Endodermal cell (in vitro differentiated cells): ENCODE measurements around the gene ASAP2. TPM values are rescaled to one million over a fixed set of nuclear protein-coding genes. Genes with fewer than 3 reads are reported as not detected.
A peak's percentile ranks its signal among the peaks of the same experiment; 100 is the strongest.

Experiments used
- DNase-seq: peaks from one replicate; pipeline ENCODE4 v3.0.0-alpha.2; 2017
- H3K27ac ChIP-seq: 2 replicates; pipeline ENCODE4 v1.5.1; 2013; ENCODE audit warnings: mild to moderate bottlenecking, low read depth, low read length, moderate library complexity
- H3K27me3 ChIP-seq: 2 replicates; pipeline ENCODE4 v1.6.1; 2013; ENCODE audit warnings: mild to moderate bottlenecking, low read length, moderate library complexity; ENCODE audit not compliant: insufficient read depth, control insufficient read depth, poor library complexity, severe bottlenecking
- H3K36me3 ChIP-seq: 2 replicates; pipeline ENCODE4 v1.7.0; 2013; ENCODE audit warnings: mild to moderate bottlenecking, low read length, moderate library complexity; ENCODE audit not compliant: control insufficient read depth, insufficient read depth
- H3K4me1 ChIP-seq: one replicate; pipeline ENCODE4 v1.7.0; 2013; ENCODE audit warnings: low read length; ENCODE audit not compliant: control insufficient read depth, insufficient read depth
- H3K4me3 ChIP-seq: 2 replicates; pipeline ENCODE4 v1.5.1; 2013; ENCODE audit warnings: mild to moderate bottlenecking, low read length, moderate library complexity
- H3K9ac ChIP-seq: 2 replicates; pipeline ENCODE4 v1.6.1; 2013; ENCODE audit warnings: mild to moderate bottlenecking, low read length, moderate library complexity; ENCODE audit not compliant: poor library complexity, severe bottlenecking; ENCODE audit errors: extremely low read depth
- H3K9me3 ChIP-seq: 2 replicates; pipeline ENCODE4 v1.6.1; 2013; ENCODE audit warnings: mild to moderate bottlenecking, low read length, moderate library complexity; ENCODE audit not compliant: control insufficient read depth
- H3K27ac Mint-ChIP-seq: 2 replicates; pipeline ENCODE4 v1.8.0; 2020; ENCODE audit warnings: mixed read lengths
- H3K27me3 Mint-ChIP-seq: 2 replicates; pipeline ENCODE4 v1.8.0; 2021; ENCODE audit warnings: mild to moderate bottlenecking, mixed read lengths; ENCODE audit not compliant: insufficient read depth
- H3K36me3 Mint-ChIP-seq: 2 replicates; pipeline ENCODE4 v1.8.0; 2020; ENCODE audit warnings: low read depth, mixed read lengths
- H3K4me1 Mint-ChIP-seq: 2 replicates; pipeline ENCODE4 v1.8.0; 2020; ENCODE audit warnings: mixed read lengths
- H3K4me3 Mint-ChIP-seq: 2 replicates; pipeline ENCODE4 v1.8.0; 2020; ENCODE audit warnings: mild to moderate bottlenecking, moderate library complexity, mixed read lengths
- H3K9me3 Mint-ChIP-seq: 2 replicates; pipeline ENCODE4 v1.8.0; 2020; ENCODE audit warnings: mild to moderate bottlenecking, mixed read lengths
- WGBS, 2 experiments: methylation state at CpG; one replicate each; pipeline versions ENCODE4 v1.1.5 to v1.1.7; 2013; ENCODE audit warnings: missing lambda C conversion rate in 2 of 2, mixed read lengths in 1 of 2; ENCODE audit not compliant: insufficient coverage in 1 of 2, insufficient read length in 1 of 2; 5-methylcytosine and 5-hydroxymethylcytosine counted together
- total RNA-seq, 2 donors: library from RNA; stranded (reverse); fragmentation: NEBNext Ultra II Directional in 1 of 2; extraction: Animal tissue kit (Norgen Biotek cat#: 25700) in 1 of 2; gene quantifications; 2 replicates in 1 of 2; 3 replicates in 1 of 2; pipeline ENCODE4 v1.2.1, GENCODE V29; 2021
- TF ChIP-seq, protein P1 (sequence below): fragments of 200-600 bp; sonication (generic); conservative IDR thresholded peaks from 2 replicates; pipeline ENCODE4 v1.5.0; 2021; ENCODE audit warnings: antibody characterized with exemption, mild to moderate bottlenecking

ASAP2 gene
- total RNA-seq, 2 donors from 2014 or later: 11.8 to 20.4 TPM

DNA sequence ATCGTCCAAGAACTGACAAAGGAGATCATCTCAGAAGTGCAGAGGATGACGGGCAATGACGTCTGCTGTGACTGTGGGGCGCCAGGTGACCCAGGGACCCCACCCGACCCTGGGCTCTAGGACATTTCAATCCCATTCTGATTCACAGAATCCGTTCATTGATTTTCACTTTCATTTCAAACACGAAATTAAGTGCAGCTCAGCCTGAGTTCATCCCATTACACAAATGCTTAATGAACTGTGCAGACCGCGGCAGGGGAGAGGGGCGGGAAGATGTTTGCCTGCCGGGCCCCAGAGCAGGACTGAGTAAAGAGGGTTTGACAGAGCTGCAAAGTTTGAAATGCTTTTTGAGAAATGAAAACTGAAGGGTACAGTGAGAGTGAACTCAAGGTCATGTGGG lies 149.6 kb downstream of the ASAP2 start:
- Histone ChIP-seq H3K36me3 (peaks cover 15% of the 10 kb centered on the region), H3K9ac (no peak overlapping the region), H3K27me3 (no peaks in the 10 kb centered on the region), H3K27ac (peak overlapping the region; percentile 3), H3K9me3 (no peaks in the 10 kb centered on the region), H3K4me1 (no peaks in the 10 kb centered on the region), H3K4me3 (no peak overlapping the region)
- peaks cover 16% of the 10 kb centered on the region for H3K4me1 Mint-ChIP-seq
- H3K27ac Mint-ChIP-seq: no peak overlapping the region
- H3K4me3 Mint-ChIP-seq: no peak overlapping the region
- no peaks in the 10 kb centered on the region for H3K27me3 Mint-ChIP-seq
- TF ChIP-seq, protein P1, sequence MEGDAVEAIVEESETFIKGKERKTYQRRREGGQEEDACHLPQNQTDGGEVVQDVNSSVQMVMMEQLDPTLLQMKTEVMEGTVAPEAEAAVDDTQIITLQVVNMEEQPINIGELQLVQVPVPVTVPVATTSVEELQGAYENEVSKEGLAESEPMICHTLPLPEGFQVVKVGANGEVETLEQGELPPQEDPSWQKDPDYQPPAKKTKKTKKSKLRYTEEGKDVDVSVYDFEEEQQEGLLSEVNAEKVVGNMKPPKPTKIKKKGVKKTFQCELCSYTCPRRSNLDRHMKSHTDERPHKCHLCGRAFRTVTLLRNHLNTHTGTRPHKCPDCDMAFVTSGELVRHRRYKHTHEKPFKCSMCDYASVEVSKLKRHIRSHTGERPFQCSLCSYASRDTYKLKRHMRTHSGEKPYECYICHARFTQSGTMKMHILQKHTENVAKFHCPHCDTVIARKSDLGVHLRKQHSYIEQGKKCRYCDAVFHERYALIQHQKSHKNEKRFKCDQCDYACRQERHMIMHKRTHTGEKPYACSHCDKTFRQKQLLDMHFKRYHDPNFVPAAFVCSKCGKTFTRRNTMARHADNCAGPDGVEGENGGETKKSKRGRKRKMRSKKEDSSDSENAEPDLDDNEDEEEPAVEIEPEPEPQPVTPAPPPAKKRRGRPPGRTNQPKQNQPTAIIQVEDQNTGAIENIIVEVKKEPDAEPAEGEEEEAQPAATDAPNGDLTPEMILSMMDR: no peak
- WGBS, 2 experiments: 82 to 85% methylated on average over 7 to 11 of the region's 11 CpGs
- no peaks in the 10 kb centered on the region for H3K9me3 Mint-ChIP-seq
- no peak for DNase-seq
- no peaks in the 10 kb centered on the region for H3K36me3 Mint-ChIP-seq

- Mint-ChIP-seq H3K4me3 (no peak overlapping the region), H3K4me1 (peaks cover 17% of the 10 kb centered on the region), H3K36me3 (no peaks in the 10 kb centered on the region), H3K9me3 (no peaks in the 10 kb centered on the region), H3K27me3 (no peaks in the 10 kb centered on the region), H3K27ac (no peak overlapping the region)
- Histone ChIP-seq H3K27me3 (no peaks in the 10 kb centered on the region), H3K9me3 (no peaks in the 10 kb centered on the region), H3K4me3 (no peak overlapping the region), H3K4me1 (no peaks in the 10 kb centered on the region), H3K36me3 (peaks cover 15% of the 10 kb centered on the region), H3K27ac (no peak overlapping the region), H3K9ac (no peak overlapping the region)
- DNase-seq: no peak
- TF ChIP-seq, protein P1: no peak
- 95 to 100% methylated on average over 1 of the region's 1 CpG for WGBS, 2 experiments
These were observed 152.2 kb downstream of the ASAP2 start for GRCh38 chr2:9358846-9359245.

GRCh38 chr2:9359463-9359862 lies 152.9 kb downstream of the ASAP2 start:
- H3K36me3 ChIP-seq: peaks cover 15% of the 10 kb centered on the region
- H3K9ac ChIP-seq: no peak overlapping the region
- no peaks in the 10 kb centered on the region for H3K4me1 ChIP-seq
- WGBS, 2 experiments: 90 to 95% methylated on average over 3 to 4 of the region's 4 CpGs
- no peak overlapping the region for H3K4me3 ChIP-seq
- H3K27me3 ChIP-seq: no peaks in the 10 kb centered on the region
- TF ChIP-seq, protein P1: no peak
- Mint-ChIP-seq H3K36me3 (no peaks in the 10 kb centered on the region), H3K27me3 (no peaks in the 10 kb centered on the region), H3K27ac (no peak overlapping the region), H3K9me3 (no peaks in the 10 kb centered on the region), H3K4me3 (no peak overlapping the region), H3K4me1 (peaks cover 19% of the 10 kb centered on the region)
- H3K27ac ChIP-seq: no peak overlapping the region
- no peaks in the 10 kb centered on the region for H3K9me3 ChIP-seq
- no peak for DNase-seq
